Brain microvascular endothelial cell (primary cell): ENCODE measurements around the gene CEACAM18.

Experiments
- DNase-seq: peaks from one replicate; pipeline ENCODE4 v3.0.0-alpha.2; 2020
- H3K27ac ChIP-seq: fragments of 250-450 bp; sonication (Bioruptor Pico); 2 replicates; pipeline ENCODE4 v1.5.1; 2020; ENCODE audit warnings: mild to moderate bottlenecking, moderate library complexity
- H3K27me3 ChIP-seq: fragments of 250-450 bp; sonication (Bioruptor Pico); replicated peaks from 2 replicates; pipeline ENCODE4 v1.5.1; 2020; ENCODE audit warnings: mild to moderate bottlenecking
- H3K36me3 ChIP-seq: fragments of 250-450 bp; sonication (Bioruptor Pico); replicated peaks from 2 replicates; pipeline ENCODE4 v1.5.1; 2020; ENCODE audit warnings: mild to moderate bottlenecking
- H3K4me3 ChIP-seq: 2 replicates; pipeline ENCODE4 v1.5.1; 2011; ENCODE audit warnings: low read depth, mild to moderate bottlenecking, control low read depth, low read length, moderate library complexity
- in situ Hi-C: cut with HindIII; loops from 2 replicates; pipeline ENCODE4 v1.10.0; 2017; ENCODE audit warnings: low sequenced_read_pairs, low pct_ligation_motif_present
- TF ChIP-seq, protein P1 (sequence below): IDR thresholded peaks from 2 replicates; pipeline ENCODE4 v1.5.1; 2011; ENCODE audit warnings: low read depth, mild to moderate bottlenecking, moderate library complexity, low read length, control low read depth, inconsistent platforms; ENCODE audit errors: missing control alignments

Gene CEACAM18

DNA sequence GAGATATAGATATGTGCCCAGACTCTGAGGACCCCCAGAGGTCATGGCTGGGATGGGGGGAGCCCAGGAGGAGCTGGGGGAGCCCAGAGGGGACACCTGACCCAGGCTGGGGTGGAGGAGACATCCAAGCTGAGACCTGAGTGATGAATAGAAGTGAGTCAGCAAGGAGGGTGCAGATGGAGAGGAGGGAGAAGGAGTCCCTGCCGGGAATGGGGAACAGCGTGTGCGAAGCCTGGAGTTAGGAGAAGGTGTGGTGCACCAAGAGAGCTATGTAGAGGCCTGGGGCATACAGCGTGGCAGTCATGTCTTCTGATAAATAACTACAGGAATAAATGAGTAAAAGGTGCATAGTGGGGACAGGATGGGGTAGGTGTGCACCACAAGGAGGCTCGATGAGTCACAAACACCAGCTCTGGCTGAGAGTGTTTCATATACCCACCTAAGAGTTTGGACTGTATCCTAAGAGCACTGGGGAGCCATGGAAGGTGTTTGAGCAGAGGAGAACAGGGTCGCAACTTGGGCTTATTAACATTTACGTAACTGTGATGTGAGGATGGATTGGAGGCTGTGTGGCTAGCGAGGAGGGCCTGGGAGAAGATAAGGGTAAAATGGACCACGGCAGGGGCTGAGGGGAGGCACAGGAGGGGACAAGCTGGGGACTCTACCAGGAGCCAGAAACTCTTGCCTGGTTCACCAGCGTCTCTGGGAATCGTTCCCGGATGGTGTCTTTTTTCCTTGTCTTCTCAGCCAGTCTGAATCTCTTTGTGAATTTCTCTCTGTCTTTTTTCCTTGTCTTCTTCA lies 1.4 kb downstream of the CEACAM18 start:
- TF ChIP-seq, protein P1, sequence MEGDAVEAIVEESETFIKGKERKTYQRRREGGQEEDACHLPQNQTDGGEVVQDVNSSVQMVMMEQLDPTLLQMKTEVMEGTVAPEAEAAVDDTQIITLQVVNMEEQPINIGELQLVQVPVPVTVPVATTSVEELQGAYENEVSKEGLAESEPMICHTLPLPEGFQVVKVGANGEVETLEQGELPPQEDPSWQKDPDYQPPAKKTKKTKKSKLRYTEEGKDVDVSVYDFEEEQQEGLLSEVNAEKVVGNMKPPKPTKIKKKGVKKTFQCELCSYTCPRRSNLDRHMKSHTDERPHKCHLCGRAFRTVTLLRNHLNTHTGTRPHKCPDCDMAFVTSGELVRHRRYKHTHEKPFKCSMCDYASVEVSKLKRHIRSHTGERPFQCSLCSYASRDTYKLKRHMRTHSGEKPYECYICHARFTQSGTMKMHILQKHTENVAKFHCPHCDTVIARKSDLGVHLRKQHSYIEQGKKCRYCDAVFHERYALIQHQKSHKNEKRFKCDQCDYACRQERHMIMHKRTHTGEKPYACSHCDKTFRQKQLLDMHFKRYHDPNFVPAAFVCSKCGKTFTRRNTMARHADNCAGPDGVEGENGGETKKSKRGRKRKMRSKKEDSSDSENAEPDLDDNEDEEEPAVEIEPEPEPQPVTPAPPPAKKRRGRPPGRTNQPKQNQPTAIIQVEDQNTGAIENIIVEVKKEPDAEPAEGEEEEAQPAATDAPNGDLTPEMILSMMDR, result no peak
- Histone ChIP-seq H3K4me3 (no peak overlapping the region), H3K27me3 (no peaks in the 10 kb centered on the region), H3K27ac (no peak overlapping the region), H3K36me3 (no peaks in the 10 kb centered on the region)
- in situ Hi-C loops, result no loop called here
- DNase-seq, result no peak

GRCh38 chr19:51480590-51480989 lies 2.3 kb downstream of the CEACAM18 start:
- TF ChIP-seq, protein P1, result no peak
- no peak overlapping the region for H3K27ac ChIP-seq
- DNase-seq, result peak; percentile 4
- H3K36me3 ChIP-seq, result no peaks in the 10 kb centered on the region
- H3K27me3 ChIP-seq, result no peaks in the 10 kb centered on the region
- no peak overlapping the region for H3K4me3 ChIP-seq
- in situ Hi-C loops, result no loop called here

GRCh38 chr19:51485960-51486660 lies 7.8 kb downstream of the CEACAM18 start:
- no peaks in the 10 kb centered on the region for H3K27me3 ChIP-seq
- H3K4me3 ChIP-seq, result no peak overlapping the region
- H3K36me3 ChIP-seq, result no peaks in the 10 kb centered on the region
- DNase-seq, result no peak
- TF ChIP-seq, protein P1, result no peak
- no peak overlapping the region for H3K27ac ChIP-seq
- in situ Hi-C loops, result no loop called here

DNA sequence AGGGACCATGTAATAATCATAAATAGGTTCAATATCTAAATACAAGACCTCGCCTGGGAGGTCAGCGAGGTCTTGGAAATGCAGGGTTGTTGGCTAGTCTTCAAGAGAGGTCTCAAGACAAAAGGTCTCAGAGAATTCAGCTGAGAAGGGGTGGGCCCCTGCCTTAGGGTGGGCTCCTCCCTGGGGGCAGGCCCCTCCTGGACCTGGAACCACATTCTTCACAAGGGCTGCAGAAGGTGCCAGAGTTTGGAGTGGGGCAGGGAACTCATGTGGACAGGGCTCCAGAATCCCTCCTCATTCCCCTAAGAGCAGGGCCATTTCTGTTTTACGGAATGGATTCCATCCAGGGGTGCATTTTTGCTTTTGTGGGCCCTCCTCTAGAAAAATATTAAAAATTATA lies 10.2 kb downstream of the CEACAM18 start:
- no peaks in the 10 kb centered on the region for H3K27me3 ChIP-seq
- no peak overlapping the region for H3K27ac ChIP-seq
- no peak overlapping the region for H3K4me3 ChIP-seq
- in situ Hi-C loops, result no loop called here
- DNase-seq, result no peak
- H3K36me3 ChIP-seq, result no peaks in the 10 kb centered on the region
- TF ChIP-seq, protein P1, result no peak

- H3K36me3 ChIP-seq, result no peaks in the 10 kb centered on the region
- no peak overlapping the region for H3K4me3 ChIP-seq
- H3K27me3 ChIP-seq, result no peaks in the 10 kb centered on the region
- TF ChIP-seq, protein P1, result no peak
- DNase-seq, result no peak
- in situ Hi-C loops, result no loop called here
- H3K27ac ChIP-seq, result no peak overlapping the region
Measured at GRCh38 chr19:51489113-51489512, 10.8 kb downstream of the CEACAM18 start.
